Prostate gland (tissue), 2 donors: Measurements from ENCODE around the gene AIFM1.

ENCODE experiments used
- CTCF ChIP-seq, 4 experiments: fragments of 200-600 bp in 2 of 4; fragments of 450-650 bp in 2 of 4; sonication (generic) in 2 of 4; IDR thresholded peaks; 1 replicate in 3 of 4; 2 replicates in 1 of 4; pipeline ENCODE4 v1.5.1; 2016 to 2019; ENCODE audit warnings: antibody characterized with exemption in 4 of 4, mild to moderate bottlenecking in 2 of 4, moderate library complexity in 2 of 4
- POLR2A ChIP-seq: fragments of 450-650 bp; IDR thresholded peaks from one replicate; pipeline ENCODE4 v1.6.1; 2016; ENCODE audit warnings: antibody characterized with exemption, mild to moderate bottlenecking

- no peak for TF ChIP-seq CTCF (IDR thresholded peaks at IDR 0.05)
- no peak for TF ChIP-seq POLR2A
Measured at GRCh38 chrX:130165181-130165702, 399 bp downstream of the AIFM1 start.
